HepG2 (cell line): Measurements from ENCODE around the gene LAMA5. TPM values are rescaled to one million over a fixed set of nuclear protein-coding genes. Genes with fewer than 3 reads are reported as not detected.

Experiments used
- ARNT2 ChIP-seq: sonication (generic); formaldehyde crosslinking; IDR thresholded peaks from 2 replicates; pipeline ENCODE4 v1.8.0; 2022; ENCODE audit warnings: mild to moderate bottlenecking, low read depth, missing genetic modification reagents, moderate library complexity
- ATF1 ChIP-seq: IDR thresholded peaks from 2 replicates; pipeline ENCODE4 v1.6.1; 2016; ENCODE audit warnings: mild to moderate bottlenecking, control low read depth
- DZIP1 ChIP-seq: sonication (generic); formaldehyde crosslinking; IDR thresholded peaks from 2 replicates; pipeline ENCODE4 v1.5.0; 2020; ENCODE audit warnings: mild to moderate bottlenecking, missing genetic modification reagents
- FIP1L1 ChIP-seq: fragments of 200-400 bp; formaldehyde crosslinking; IDR thresholded peaks from 2 replicates; pipeline ENCODE4 v1.6.1; 2018; ENCODE audit warnings: low read depth, mild to moderate bottlenecking, low read length, moderate library complexity, borderline replicate concordance; ENCODE audit not compliant: insufficient read depth
- MED1 ChIP-seq: sonication (generic); formaldehyde crosslinking; IDR thresholded peaks from 2 replicates; pipeline ENCODE4 v1.4.0; 2020; ENCODE audit warnings: missing genetic modification reagents
- MED13 ChIP-seq: sonication (generic); formaldehyde crosslinking; IDR thresholded peaks from 2 replicates; pipeline ENCODE4 v1.5.0; 2020; ENCODE audit warnings: missing genetic modification reagents
- POLR2A ChIP-seq, 2 experiments: IDR thresholded peaks; 2 replicates each; pipeline ENCODE4 v1.6.1; 2011; ENCODE audit warnings: low read depth in 2 of 2, low read length in 2 of 2, mild to moderate bottlenecking in 1 of 2, moderate library complexity in 1 of 2; ENCODE audit not compliant: insufficient read depth in 1 of 2
- RARA ChIP-seq: IDR thresholded peaks from 2 replicates; pipeline ENCODE4 v1.6.1; 2016; ENCODE audit warnings: missing genetic modification reagents, missing compliant biosample characterization
- SKI ChIP-seq: fragments of 450-650 bp; IDR thresholded peaks from one replicate; pipeline ENCODE4 v1.6.1; 2018; ENCODE audit warnings: mild to moderate bottlenecking; ENCODE audit not compliant: partially characterized antibody
- SP5 ChIP-seq: IDR thresholded peaks from 2 replicates; pipeline ENCODE4 v1.6.1; 2016; ENCODE audit warnings: low read depth, borderline replicate concordance
- TSC22D2 ChIP-seq: sonication (generic); formaldehyde crosslinking; IDR thresholded peaks from 2 replicates; pipeline ENCODE4 v1.5.1; 2020; ENCODE audit warnings: missing genetic modification reagents, mild to moderate bottlenecking, borderline replicate concordance
- U2AF1 ChIP-seq: fragments of 200-400 bp; formaldehyde crosslinking; optimal IDR thresholded peaks from 2 replicates; pipeline ENCODE3; 2017; ENCODE audit warnings: mild to moderate bottlenecking, low read depth, low read length
- ZNF17 ChIP-seq: sonication (generic); formaldehyde crosslinking; IDR thresholded peaks from 2 replicates; pipeline ENCODE4 v1.5.0; 2020; ENCODE audit warnings: mild to moderate bottlenecking, missing genetic modification reagents
- ZNF207 ChIP-seq: fragments of 450-650 bp; IDR thresholded peaks from 2 replicates; pipeline ENCODE4 v1.6.1; 2016; ENCODE audit warnings: antibody characterized with exemption, borderline replicate concordance
- ZNF367 ChIP-seq: sonication (generic); formaldehyde crosslinking; IDR thresholded peaks from 2 replicates; pipeline ENCODE4 v1.4.0; 2020; ENCODE audit warnings: missing genetic modification reagents, borderline replicate concordance
- ZNF543 ChIP-seq: sonication (generic); formaldehyde crosslinking; IDR thresholded peaks from 2 replicates; pipeline ENCODE4 v1.4.0; 2020; ENCODE audit warnings: mild to moderate bottlenecking, missing genetic modification reagents
- polyA plus RNA-seq, 8 experiments: library from polyadenylated mRNA; depleted of rRNA in 3 of 8; stranded (reverse) in 7 of 8; unstranded in 1 of 8; fragments of >200 nt; fragmentation: Illumina TruSeq in 4 of 8; extraction: Trizol in 4 of 8; gene quantifications; 2 replicates each; pipeline versions ENCODE4 v1.2.1 to v1.2.3, GENCODE V29; 2011 to 2016; ENCODE audit warnings: low read depth in 4 of 8, missing spikeins in 1 of 8, mixed read lengths in 1 of 8; ENCODE audit not compliant: insufficient read depth in 1 of 8
- total RNA-seq, 5 experiments: library from RNA; depleted of rRNA; stranded (reverse); fragments of >200 nt; fragmentation: Illumina TruSeq; extraction: Trizol; gene quantifications; 2 replicates each; pipeline ENCODE4 v1.2.3, GENCODE V29; 2016; ENCODE audit warnings: low read depth in 1 of 5
- TF ChIP-seq, protein P1 (sequence below): sonication (generic); formaldehyde crosslinking; IDR thresholded peaks from 2 replicates; pipeline ENCODE4 v1.4.0; 2020; ENCODE audit warnings: mild to moderate bottlenecking, missing genetic modification reagents
- TF ChIP-seq, protein P2 (sequence below): sonication (generic); formaldehyde crosslinking; IDR thresholded peaks from 2 replicates; pipeline ENCODE4 v1.4.0; 2020; ENCODE audit warnings: missing genetic modification reagents, borderline replicate concordance

LAMA5 gene
- total and polyA plus RNA-seq, 2 of the 13 experiments (the other 11 are each of a cell fraction or from before 2014, with no cell fraction given) = 21.0 to 44.7 TPM

DNA sequence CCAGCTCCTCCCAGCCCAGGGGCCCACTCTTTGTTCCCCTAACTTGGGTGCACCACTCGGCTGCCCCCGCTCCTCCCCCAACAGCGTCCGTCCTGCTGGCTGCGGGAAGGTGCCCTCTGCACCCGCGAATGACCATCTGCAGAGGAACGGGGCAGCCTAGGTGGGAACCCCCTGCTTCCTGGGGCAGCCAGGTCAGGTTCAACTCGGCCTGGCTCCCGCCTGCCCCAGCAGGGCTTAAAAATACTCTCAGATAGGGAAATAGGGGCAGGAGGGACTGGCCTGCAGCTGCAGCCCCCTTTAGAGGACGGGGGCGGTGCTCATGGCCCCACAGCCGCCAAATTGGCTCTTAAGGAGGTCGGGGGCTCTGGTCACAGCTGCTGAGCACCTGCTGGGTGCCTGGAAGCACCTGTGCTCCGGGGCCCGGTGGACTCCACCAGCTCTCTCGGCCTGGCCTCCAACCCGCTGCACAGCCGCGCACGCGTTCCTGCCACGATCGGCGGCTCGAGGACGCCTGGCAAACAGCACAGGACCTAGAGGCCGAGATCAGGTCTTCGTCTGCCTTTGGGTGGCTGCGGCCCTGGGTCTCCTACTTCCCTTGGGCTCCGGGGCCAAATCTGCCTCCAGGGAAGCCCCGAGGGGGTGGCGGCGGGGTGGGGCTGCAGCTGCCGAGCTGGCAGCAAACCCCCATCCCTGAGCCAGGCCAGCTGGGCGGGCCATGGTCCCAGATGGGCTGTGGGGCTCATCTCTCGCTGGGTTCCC lies 700 bp upstream of the LAMA5 start (continued):
- TF ChIP-seq DZIP1 (CRISPR knock-in tag) (peak; percentile 81; the same call in 1 of the 2 replicates), ZNF207 (no peak), ARNT2 (CRISPR knock-in tag) (peak; percentile 38), SP5 (CRISPR knock-in tag) (peak; percentile 43; the same call in 1 of the 2 replicates), MED13 (CRISPR knock-in tag) (peak; percentile 41; the same call in 1 of the 2 replicates), RARA (CRISPR knock-in tag) (no peak; the same call in 1 of the 2 replicates), ZNF543 (peak; percentile 89), TSC22D2 (CRISPR knock-in tag) (peak; percentile 82; the same call in 1 of the 2 replicates), MED1 (CRISPR knock-in tag) (peak; percentile 50), ATF1 (CRISPR knock-in tag) (no peak), ZNF367 (CRISPR knock-in tag) (no peak; the same call in 1 of the 2 replicates), ZNF17 (CRISPR knock-in tag) (no peak), POLR2A (IDR thresholded peaks at IDR 0.05; ENCODE audit: insufficient read depth in 1 of 2, low read depth in 2 of 2, low read length in 2 of 2) (peak in 1 of 2 experiments; percentile 74; a peak in 2 of 4 replicates), U2AF1 (peak; percentile 90), SKI (peak; percentile 23), FIP1L1 (no peak)
- TF ChIP-seq, protein P1, sequence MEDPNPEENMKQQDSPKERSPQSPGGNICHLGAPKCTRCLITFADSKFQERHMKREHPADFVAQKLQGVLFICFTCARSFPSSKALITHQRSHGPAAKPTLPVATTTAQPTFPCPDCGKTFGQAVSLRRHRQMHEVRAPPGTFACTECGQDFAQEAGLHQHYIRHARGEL (CRISPR knock-in tag) = peak; percentile 76; the same call in 1 of the 2 replicates
- TF ChIP-seq, protein P2, sequence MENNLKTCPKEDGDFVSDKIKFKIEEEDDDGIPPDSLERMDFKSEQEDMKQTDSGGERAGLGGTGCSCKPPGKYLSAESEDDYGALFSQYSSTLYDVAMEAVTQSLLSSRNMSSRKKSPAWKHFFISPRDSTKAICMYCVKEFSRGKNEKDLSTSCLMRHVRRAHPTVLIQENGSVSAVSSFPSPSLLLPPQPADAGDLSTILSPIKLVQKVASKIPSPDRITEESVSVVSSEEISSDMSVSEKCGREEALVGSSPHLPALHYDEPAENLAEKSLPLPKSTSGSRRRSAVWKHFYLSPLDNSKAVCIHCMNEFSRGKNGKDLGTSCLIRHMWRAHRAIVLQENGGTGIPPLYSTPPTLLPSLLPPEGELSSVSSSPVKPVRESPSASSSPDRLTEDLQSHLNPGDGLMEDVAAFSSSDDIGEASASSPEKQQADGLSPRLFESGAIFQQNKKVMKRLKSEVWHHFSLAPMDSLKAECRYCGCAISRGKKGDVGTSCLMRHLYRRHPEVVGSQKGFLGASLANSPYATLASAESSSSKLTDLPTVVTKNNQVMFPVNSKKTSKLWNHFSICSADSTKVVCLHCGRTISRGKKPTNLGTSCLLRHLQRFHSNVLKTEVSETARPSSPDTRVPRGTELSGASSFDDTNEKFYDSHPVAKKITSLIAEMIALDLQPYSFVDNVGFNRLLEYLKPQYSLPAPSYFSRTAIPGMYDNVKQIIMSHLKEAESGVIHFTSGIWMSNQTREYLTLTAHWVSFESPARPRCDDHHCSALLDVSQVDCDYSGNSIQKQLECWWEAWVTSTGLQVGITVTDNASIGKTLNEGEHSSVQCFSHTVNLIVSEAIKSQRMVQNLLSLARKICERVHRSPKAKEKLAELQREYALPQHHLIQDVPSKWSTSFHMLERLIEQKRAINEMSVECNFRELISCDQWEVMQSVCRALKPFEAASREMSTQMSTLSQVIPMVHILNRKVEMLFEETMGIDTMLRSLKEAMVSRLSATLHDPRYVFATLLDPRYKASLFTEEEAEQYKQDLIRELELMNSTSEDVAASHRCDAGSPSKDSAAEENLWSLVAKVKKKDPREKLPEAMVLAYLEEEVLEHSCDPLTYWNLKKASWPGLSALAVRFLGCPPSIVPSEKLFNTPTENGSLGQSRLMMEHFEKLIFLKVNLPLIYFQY (CRISPR knock-in tag) = peak; percentile 21; the same call in 1 of the 2 replicates
